Measurements from ENCODE around the gene TRAF2. TPM values are rescaled to one million over a fixed set of nuclear protein-coding genes. Genes with fewer than 3 reads are reported as not detected.

The TRAF2 gene
- total and polyA plus RNA-seq, 9 of the 15 experiments (the other 6 are each of a cell fraction or from before 2014, with no cell fraction given): 0.24 to 45.2 (median 18.0) TPM

DNA sequence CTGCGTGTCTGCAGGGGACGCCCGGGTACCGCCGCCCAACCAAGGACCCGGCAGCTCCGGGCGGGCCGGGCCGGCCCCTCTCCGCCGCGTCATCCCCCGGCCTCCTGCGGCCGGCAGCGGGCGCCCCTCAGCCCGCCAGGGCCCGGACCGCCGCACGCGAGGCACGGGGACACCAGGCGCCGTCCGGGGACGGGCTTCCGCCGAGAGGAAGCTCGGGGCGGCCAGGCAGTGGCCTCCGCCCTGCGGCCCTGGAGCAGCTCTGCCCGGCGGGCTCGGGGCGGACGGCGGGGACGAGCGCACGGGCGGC lies 57.8 kb downstream of the TRAF2 start (continued):
- TF ChIP-seq RFX1 (IDR thresholded peaks at IDR 0.05): no peak
- no peak for TF ChIP-seq PYGO2 (tag; IDR thresholded peaks at IDR 0.05)
- TF ChIP-seq FOXP1 (CRISPR knock-in tag; IDR thresholded peaks at IDR 0.05): 0 out of 2 replicates have a peak, but pooled peaks have one; percentile 1
- no peak for TF ChIP-seq FOXA3 (CRISPR knock-in tag; conservative IDR thresholded peaks at IDR 0.05 in 1 of 2, IDR thresholded peaks at IDR 0.05 in 1 of 2)
- no peak; the same call in 1 of the 2 replicates for TF ChIP-seq SMAD4 (CRISPR knock-in tag; conservative IDR thresholded peaks at IDR 0.05)
- no peak for TF ChIP-seq SREBF1 (IDR thresholded peaks at IDR 0.05; ENCODE audit: borderline replicate concordance, low read depth, low read length)
- TF ChIP-seq POLR2AphosphoS5 (IDR thresholded peaks at IDR 0.05; ENCODE audit: control insufficient read depth, insufficient read depth, low read depth, low read length): no peak
- no peak for TF ChIP-seq ZNF253 (CRISPR knock-in tag; conservative IDR thresholded peaks at IDR 0.05)
- 0 out of 2 replicates have a peak, but pooled peaks have one; percentile 11 for TF ChIP-seq ZNF609 (CRISPR knock-in tag; IDR thresholded peaks at IDR 0.05; ENCODE audit: borderline replicate concordance)
- TF ChIP-seq ZFPM2 (CRISPR knock-in tag; IDR thresholded peaks at IDR 0.05): peak; percentile 88
- TF ChIP-seq RBM22 (IDR thresholded peaks at IDR 0.05; ENCODE audit: low read depth, low read length, poor library complexity, severe bottlenecking): no peak
- no peak for TF ChIP-seq MAFG (tag; conservative IDR thresholded peaks at IDR 0.05)
- TF ChIP-seq MYBL2 (IDR thresholded peaks at IDR 0.05; ENCODE audit: low read depth): no peak
- no peak for TF ChIP-seq MYBL2 (CRISPR knock-in tag; IDR thresholded peaks at IDR 0.05; ENCODE audit: borderline replicate concordance)
- 0 out of 2 replicates have a peak, but pooled peaks have one; percentile 7 for TF ChIP-seq DMBX1 (CRISPR knock-in tag; IDR thresholded peaks at IDR 0.05; ENCODE audit: borderline replicate concordance)
- TF ChIP-seq, protein P1, sequence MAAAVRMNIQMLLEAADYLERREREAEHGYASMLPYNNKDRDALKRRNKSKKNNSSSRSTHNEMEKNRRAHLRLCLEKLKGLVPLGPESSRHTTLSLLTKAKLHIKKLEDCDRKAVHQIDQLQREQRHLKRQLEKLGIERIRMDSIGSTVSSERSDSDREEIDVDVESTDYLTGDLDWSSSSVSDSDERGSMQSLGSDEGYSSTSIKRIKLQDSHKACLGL (CRISPR knock-in tag; IDR thresholded peaks at IDR 0.05; ENCODE audit: borderline replicate concordance, poor library complexity, severe bottlenecking): no peak
- TF ChIP-seq JUNB (CRISPR knock-in tag; conservative IDR thresholded peaks at IDR 0.05): no peak
- TF ChIP-seq HES1 (IDR thresholded peaks at IDR 0.05; ENCODE audit: low read depth): no peak
